Stimulated activated CD8-positive, alpha-beta memory T cell treated with anti-CD3 and anti-CD28 coated beads, Interleukin-7, amount 100 ng/mL, for 48 hours (primary cell): ENCODE data around the gene UBE2E1.
"Not testable (repeated sequence)": the region's sequence is repeated elsewhere in the genome, so short reads cannot be mapped to it uniquely, and the experiment has no call there.

Source experiments
- DNase-seq, 2 donors: peaks; one replicate each; pipeline ENCODE4 v3.0.0-alpha.2; 2020; ENCODE audit warnings: low read depth in 1 of 2; ENCODE audit errors: extremely low read depth in 1 of 2

Gene UBE2E1

GRCh38 chr3:23875113-23875725 is 69.5 kb downstream of the UBE2E1 start:
- DNase-seq, result no peak

GRCh38 chr3:23876923-23877322 is 71.2 kb downstream of the UBE2E1 start:
- no peak for DNase-seq

- no peak for DNase-seq
Observed at GRCh38 chr3:23877329-23877980, 71.7 kb downstream of the UBE2E1 start.

- DNase-seq, result no peak
Observed at GRCh38 chr3:23879485-23879884, 73.7 kb downstream of the UBE2E1 start.

- no peak for DNase-seq
Observed at GRCh38 chr3:23880703-23881339, 75.1 kb downstream of the UBE2E1 start.

GRCh38 chr3:23881993-23882392 is 76.2 kb downstream of the UBE2E1 start:
- DNase-seq, result not testable (repeated sequence)

GRCh38 chr3:23882487-23882918 is 76.7 kb downstream of the UBE2E1 start:
- DNase-seq, result no peak

GRCh38 chr3:23884481-23884880 is 78.7 kb downstream of the UBE2E1 start:
- no peak for DNase-seq

GRCh38 chr3:23885210-23885609 is 79.5 kb downstream of the UBE2E1 start:
- no peak for DNase-seq

GRCh38 chr3:23886311-23886710 is 80.6 kb downstream of the UBE2E1 start:
- DNase-seq, result no peak

- no peak for DNase-seq
Observed at GRCh38 chr3:23888617-23889228, 83.0 kb downstream of the UBE2E1 start.

GRCh38 chr3:23889386-23889785 is 83.6 kb downstream of the UBE2E1 start:
- no peak for DNase-seq

GRCh38 chr3:23889950-23890349 is 84.2 kb downstream of the UBE2E1 start:
- no peak for DNase-seq

GRCh38 chr3:23894254-23895061 is 88.7 kb downstream of the UBE2E1 start:
- DNase-seq, result no peak

GRCh38 chr3:23895181-23895580 is 89.4 kb downstream of the UBE2E1 start:
- DNase-seq, result no peak

GRCh38 chr3:23900744-23901143 is 95.0 kb downstream of the UBE2E1 start:
- DNase-seq, result no peak

- no peak for DNase-seq
Observed at GRCh38 chr3:23904545-23904944, 98.8 kb downstream of the UBE2E1 start.

- no peak for DNase-seq
Observed at GRCh38 chr3:23909341-23909740, 103.6 kb downstream of the UBE2E1 start.

GRCh38 chr3:23911397-23911796 is 105.6 kb downstream of the UBE2E1 start:
- no peak for DNase-seq

- DNase-seq, result not testable (repeated sequence)
Observed at GRCh38 chr3:23912335-23912734, 106.6 kb downstream of the UBE2E1 start.

GRCh38 chr3:23913182-23913581 is 107.4 kb downstream of the UBE2E1 start:
- DNase-seq, result no peak
